ENCODE data around the gene ZFPL1. TPM values are rescaled to one million over a fixed set of nuclear protein-coding genes. Genes with fewer than 3 reads are reported as not detected.

ZFPL1 gene
- total and polyA plus RNA-seq, 9 of the 15 experiments (the other 6 are each of a cell fraction or from before 2014, with no cell fraction given): 3.7 to 37.5 (median 22.7) TPM

GRCh38 chr11:65110354-65110861 lies 26.4 kb downstream of the ZFPL1 start (continued):
- no peak for TF ChIP-seq XRCC4 (IDR thresholded peaks at IDR 0.05; ENCODE audit: extremely low read depth, insufficient read depth, insufficient read length)
- TF ChIP-seq MTA3 (IDR thresholded peaks at IDR 0.05; ENCODE audit: borderline replicate concordance): 0 out of 2 replicates have a peak, but pooled peaks have one; percentile 12
- TF ChIP-seq CBX5 (IDR thresholded peaks at IDR 0.05; ENCODE audit: borderline replicate concordance, low read depth): no peak
- TF ChIP-seq POLR2A (conservative IDR thresholded peaks at IDR 0.05): no peak; the same call in 1 of the 2 replicates
- no peak for TF ChIP-seq ETV6 (IDR thresholded peaks at IDR 0.05; ENCODE audit: borderline replicate concordance in 1 of 2, low read depth in 2 of 2, low read length in 1 of 2)
- no peak for TF ChIP-seq ETV6 (CRISPR knock-in tag; IDR thresholded peaks at IDR 0.05; ENCODE audit: borderline replicate concordance)
- no peak for TF ChIP-seq HMBOX1 (IDR thresholded peaks at IDR 0.05)
- no peak for TF ChIP-seq ELF2 (CRISPR knock-in tag; IDR thresholded peaks at IDR 0.05)
- no peak for TF ChIP-seq GTF2A2 (tag; IDR thresholded peaks at IDR 0.05)
- TF ChIP-seq CTCF (IDR thresholded peaks at IDR 0.05 in 2 of 3, conservative IDR thresholded peaks at IDR 0.05 in 1 of 3; ENCODE audit: insufficient read depth in 2 of 3, low read depth in 1 of 3, low read length in 3 of 3): peak; percentile 88 to 94 (median 90)
- TF ChIP-seq TAF1 (IDR thresholded peaks at IDR 0.05; ENCODE audit: control insufficient read depth, extremely low read depth, insufficient read depth, low read length, severe bottlenecking): no peak
- TF ChIP-seq ZNF668 (CRISPR knock-in tag; IDR thresholded peaks at IDR 0.05): no peak
- TF ChIP-seq TFAP4 (CRISPR knock-in tag; IDR thresholded peaks at IDR 0.05; ENCODE audit: borderline replicate concordance): peak; percentile 43; the same call in 1 of the 2 replicates
- TF ChIP-seq VEZF1 (CRISPR knock-in tag; IDR thresholded peaks at IDR 0.05): no peak
- no peak for TF ChIP-seq ZNF589 (CRISPR knock-in tag; IDR thresholded peaks at IDR 0.05; ENCODE audit: low read depth)
- TF ChIP-seq POLR3A (IDR thresholded peaks at IDR 0.05; ENCODE audit: borderline replicate concordance, extremely low read depth, insufficient read depth, insufficient read length): no peak
- peak in 1 of 2 experiments; percentile 37; a peak in 1 of 4 replicates for TF ChIP-seq RCOR1 (IDR thresholded peaks at IDR 0.05; ENCODE audit: borderline replicate concordance in 1 of 2, low read depth in 2 of 2, low read length in 2 of 2)
- no peak for TF ChIP-seq ELK3 (CRISPR knock-in tag; IDR thresholded peaks at IDR 0.05)
- TF ChIP-seq MYC (IDR thresholded peaks at IDR 0.05; ENCODE audit: low read depth, low read length): no peak
- no peak for TF ChIP-seq MYC (CRISPR knock-in tag; IDR thresholded peaks at IDR 0.05; ENCODE audit: borderline replicate concordance, low read depth)
- peak; percentile 67 for TF ChIP-seq KLF16 (IDR thresholded peaks at IDR 0.05)

All from K562 (cell line).